Articular chondrocyte of knee joint (primary cell): ENCODE results near the gene B4GALNT1. TPM values are rescaled to one million over a fixed set of nuclear protein-coding genes. Genes with fewer than 3 reads are reported as not detected.

Experiments
- total RNA-seq: library from RNA; depleted of rRNA; stranded (reverse); fragments of >200 nt; gene quantifications from 2 replicates; pipeline ENCODE4 v1.2.3, GENCODE V29; 2012

The B4GALNT1 gene
- 1.0 and 2.9 TPM in 2 replicates for total RNA-seq

GRCh38 chr12:57632958-57633840, at the start of gene B4GALNT1:
Gene B4GALNT1, minus strand, starts transcription at chr12:57633201. Its CDS starts 1,069 bp downstream, at chr12:57632132.

GRCh38 chr12:57611108-57611826, 21.7 kb downstream of the B4GALNT1 start, which contains the start of gene ARHGEF25:
Gene ARHGEF25, plus strand, starts transcription at chr12:57611435. Its CDS starts 460 bp downstream, at chr12:57611895.

GRCh38 chr12:57604454-57604991, 28.5 kb downstream of the B4GALNT1 start, which contains the start of gene DTX3:
Gene DTX3, plus strand, starts transcription at chr12:57604824. Its CDS starts 1,694 bp downstream, at chr12:57606518.

GRCh38 chr12:57590864-57591781, 41.9 kb downstream of the B4GALNT1 start, which contains the start of gene PIP4K2C:
Gene PIP4K2C, plus strand, starts transcription at chr12:57591192. Its CDS starts 98 bp downstream, at chr12:57591290.

Other genes starting within 250 kb of the B4GALNT1 start
- gene R3HDM2, start 202.2 kb downstream of the B4GALNT1 start, total RNA-seq = 25.5 and 27.0 TPM in 2 replicates
- under 0.01 TPM in 1 of 2 replicates, not detected in the other for gene INHBC, start 198.4 kb downstream of the B4GALNT1 start, total RNA-seq
- 0.22 TPM in 1 of 2 replicates, not detected in the other for gene INHBE, start 177.9 kb downstream of the B4GALNT1 start, total RNA-seq
- gene GLI1, start 173.4 kb downstream of the B4GALNT1 start, total RNA-seq = 0.11 and 0.26 TPM in 2 replicates
- gene ARHGAP9, start 153.3 kb downstream of the B4GALNT1 start, total RNA-seq = 0.22 TPM in 1 of 2 replicates, not detected in the other
- 108 and 113 TPM in 2 replicates for gene MARS1, start 145.1 kb downstream of the B4GALNT1 start, total RNA-seq
- gene DDIT3, start 112.7 kb downstream of the B4GALNT1 start, total RNA-seq = 40.5 and 59.5 TPM in 2 replicates
- 3.8 and 5.2 TPM in 2 replicates for gene MBD6, start 110.4 kb downstream of the B4GALNT1 start, total RNA-seq
- 113 and 132 TPM in 2 replicates for gene DCTN2, start 86.0 kb downstream of the B4GALNT1 start, total RNA-seq
- under 0.01 and 0.22 TPM in 2 replicates for gene KIF5A, start 83.2 kb downstream of the B4GALNT1 start, total RNA-seq
- gene PIP4K2C, start 42.0 kb downstream of the B4GALNT1 start, total RNA-seq = 23.5 and 26.2 TPM in 2 replicates
- 9.4 and 11.2 TPM in 2 replicates for gene DTX3, start 28.4 kb downstream of the B4GALNT1 start, total RNA-seq
- gene ARHGEF25, start 21.8 kb downstream of the B4GALNT1 start, total RNA-seq = 16.2 and 17.2 TPM in 2 replicates
- gene OS9, start 60.9 kb upstream of the B4GALNT1 start, total RNA-seq = 154 and 254 TPM in 2 replicates
- 0.11 and 0.39 TPM in 2 replicates for gene AGAP2, start 105.5 kb upstream of the B4GALNT1 start, total RNA-seq
- 71.6 and 76.1 TPM in 2 replicates for gene TSPAN31, start 111.8 kb upstream of the B4GALNT1 start, total RNA-seq
- gene CDK4, start 119.1 kb upstream of the B4GALNT1 start, total RNA-seq = 108 and 195 TPM in 2 replicates
- 1.1 and 1.2 TPM in 2 replicates for gene MARCHF9, start 121.9 kb upstream of the B4GALNT1 start, total RNA-seq
- 0.22 and 0.65 TPM in 2 replicates for gene CYP27B1, start 133.9 kb upstream of the B4GALNT1 start, total RNA-seq
- 6.7 and 8.0 TPM in 2 replicates for gene METTL1, start 138.9 kb upstream of the B4GALNT1 start, total RNA-seq
- 5.9 and 8.0 TPM in 2 replicates for gene EEF1AKMT3, start 139.4 kb upstream of the B4GALNT1 start, total RNA-seq
- 16.1 and 22.7 TPM in 2 replicates for gene TSFM, start 149.6 kb upstream of the B4GALNT1 start, total RNA-seq
- 5.4 and 6.9 TPM in 2 replicates for gene AVIL, start 185.5 kb upstream of the B4GALNT1 start, total RNA-seq
- 120 and 148 TPM in 2 replicates for gene CTDSP2, start 213.5 kb upstream of the B4GALNT1 start, total RNA-seq